Stimulated activated CD4-positive, alpha-beta T cell treated with anti-CD3 and anti-CD28 coated beads, Interleukin-12 subunit alpha, Interleukin-12 subunit beta, amount 100 ng/mL, for 24 hours (primary cell): ENCODE results near the gene PSORS1C2.

Experiments used
- DNase-seq, 2 experiments: peaks; one replicate each; pipeline ENCODE4 v3.0.0-alpha.2; 2020; ENCODE audit warnings: low read depth in 2 of 2

Gene PSORS1C2

DNA sequence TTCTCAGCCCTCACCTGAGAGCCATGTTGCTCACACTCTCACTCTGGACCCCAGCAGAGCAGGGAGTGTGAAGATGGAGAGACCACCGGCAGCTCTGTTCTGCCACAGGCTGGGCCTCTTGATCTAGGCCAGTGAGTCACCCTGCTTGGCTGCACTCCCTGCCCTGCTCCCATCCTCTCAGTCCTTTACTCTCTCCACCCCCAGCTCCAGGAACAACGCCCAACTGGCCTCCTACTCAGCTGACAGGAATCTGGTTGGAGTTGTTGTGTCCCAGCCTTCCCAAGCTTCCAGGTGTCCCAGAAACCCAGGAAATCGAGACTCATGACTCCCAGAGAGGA is 24.4 kb downstream of the PSORS1C2 start, which contains the start of gene PSORS1C1:
Gene PSORS1C1, plus strand, starts transcription at position 260 of the 338 bp plus-strand sequence. CDS start 14,833 bp downstream, outside the sequence.
- no peak for DNase-seq

DNA sequence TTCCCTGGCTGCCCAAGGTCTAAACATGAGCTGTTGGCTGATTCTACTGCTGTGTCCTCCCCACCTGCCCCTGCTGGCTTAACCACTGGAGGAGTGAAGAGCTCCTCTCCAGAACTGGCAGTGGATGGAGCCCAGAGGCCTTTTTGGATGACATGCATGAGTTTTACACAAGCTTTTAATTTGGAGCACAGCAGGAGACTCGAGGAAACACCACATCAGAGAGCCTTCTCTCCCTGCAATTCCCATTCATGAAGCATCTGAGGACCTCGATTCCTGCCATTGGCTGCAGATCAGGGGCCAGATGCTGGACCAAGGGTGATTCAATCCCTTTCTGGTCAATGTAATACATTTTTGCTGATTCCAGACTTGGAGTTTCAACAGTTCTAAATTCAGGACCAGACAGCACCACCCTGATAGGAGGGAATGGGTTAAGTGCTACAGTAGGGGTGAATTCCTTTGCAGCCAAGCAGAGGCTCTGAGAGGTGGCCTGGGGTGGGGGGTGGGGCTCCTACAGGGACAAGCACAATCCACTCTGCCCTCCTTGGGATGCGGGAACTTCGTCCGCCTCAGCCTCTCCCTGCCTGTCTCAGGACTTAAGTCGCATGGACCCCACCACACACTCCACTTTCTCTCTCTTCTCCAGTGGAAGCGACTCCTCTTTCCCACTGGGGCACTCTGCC is 24.9 kb downstream of the PSORS1C2 start:
- no peak for DNase-seq

DNA sequence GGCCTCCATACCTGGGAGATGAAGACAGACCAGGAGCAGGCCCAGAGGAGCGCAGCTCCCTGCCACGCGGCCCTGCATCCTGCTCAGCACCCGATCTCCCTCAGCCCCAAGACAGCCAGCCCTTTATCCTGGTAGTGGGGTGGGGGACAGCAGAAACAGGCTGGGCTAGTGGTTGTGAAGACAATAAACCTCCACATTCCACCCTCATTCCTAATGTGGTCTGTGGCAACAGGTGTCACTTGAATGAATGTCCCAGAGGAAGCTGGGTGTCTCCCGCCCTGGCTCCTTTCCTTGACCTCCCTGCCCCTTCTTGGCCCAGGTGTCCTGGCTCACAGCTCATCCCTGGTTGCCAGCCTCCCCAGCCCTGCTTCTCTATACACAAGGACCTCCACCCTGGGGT is 26.4 kb downstream of the PSORS1C2 start, which contains the start of gene C6orf15:
Gene C6orf15, minus strand, starts transcription at position 98 of the 400 bp plus-strand sequence. Its CDS starts 20 bp downstream, at position 78.
- no peak for DNase-seq

DNA sequence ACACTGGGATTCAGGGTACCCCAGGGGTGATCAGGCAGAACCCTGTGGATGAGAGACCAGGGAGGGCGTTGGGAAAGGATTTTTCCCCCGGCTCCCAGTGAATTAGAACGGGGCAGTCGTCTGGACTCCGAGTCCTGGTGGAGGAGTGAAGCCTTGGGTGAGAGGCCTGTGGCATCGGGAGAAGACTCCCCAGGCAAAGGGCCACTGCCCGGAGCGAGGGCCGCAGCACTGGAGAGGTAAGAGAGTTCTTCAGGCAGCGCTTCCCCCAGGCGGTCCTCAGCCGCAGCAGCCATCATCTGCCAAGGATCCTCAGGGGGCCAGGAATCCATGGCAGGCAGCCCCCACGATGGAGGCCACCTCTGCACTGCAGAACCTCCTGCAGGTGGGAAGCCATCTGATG is 27.2 kb downstream of the PSORS1C2 start:
- DNase-seq, result no peak

DNA sequence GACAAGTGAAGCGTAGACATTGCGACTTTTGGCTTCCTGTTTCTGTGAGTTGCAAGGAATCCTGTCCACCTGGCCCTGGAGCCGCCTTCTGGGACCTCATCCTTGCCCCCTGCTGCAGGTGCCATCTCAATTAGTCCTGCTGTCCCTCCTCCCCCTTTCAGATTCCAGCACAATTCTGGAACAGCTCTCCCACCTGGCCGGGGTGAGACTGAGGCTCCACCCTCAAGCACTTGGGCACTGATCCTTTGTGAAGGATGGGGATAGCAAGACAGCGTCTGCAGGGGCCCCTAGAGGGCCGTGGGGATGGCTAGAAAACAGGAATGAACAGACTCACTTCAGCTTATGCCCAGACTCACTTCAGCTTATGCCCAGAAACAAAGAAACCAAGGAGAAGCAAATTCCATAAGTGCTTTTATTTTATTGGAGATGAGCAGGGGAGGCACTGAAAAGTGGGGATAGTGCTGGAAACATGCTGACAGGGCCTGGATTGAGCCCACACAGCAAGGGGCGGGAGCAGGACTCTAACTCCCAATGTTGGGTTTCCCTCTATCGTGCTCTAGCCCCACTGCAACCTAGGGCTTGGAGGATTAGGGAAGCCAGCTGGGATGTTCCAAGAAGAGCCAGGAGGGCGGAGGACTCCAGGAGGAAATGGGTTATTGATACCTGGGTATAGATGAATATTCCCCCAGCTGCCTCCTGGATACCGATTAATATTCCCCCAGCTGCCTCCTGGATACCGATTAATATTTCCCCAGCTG is 27.9 kb downstream of the PSORS1C2 start:
- no peak for DNase-seq

DNA sequence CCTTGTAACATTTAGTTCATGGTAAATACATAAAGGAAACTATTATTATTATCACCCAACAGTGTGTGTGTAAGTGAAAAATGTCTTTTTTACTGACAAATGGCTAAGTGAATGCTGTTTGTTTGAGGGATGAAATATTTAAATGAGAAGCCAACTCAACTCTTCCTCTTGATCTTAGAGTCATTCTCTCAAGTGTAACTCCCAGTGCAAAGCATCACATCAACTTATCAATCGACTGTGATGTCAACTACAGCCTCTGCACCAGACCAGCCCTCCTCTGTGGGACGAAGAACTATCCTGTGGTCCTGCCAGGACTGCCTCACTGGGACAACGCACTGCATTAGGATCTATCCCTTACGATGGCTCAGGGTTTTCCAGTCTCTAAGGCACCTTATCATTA is 31.8 kb downstream of the PSORS1C2 start:
- DNase-seq, result no peak

DNA sequence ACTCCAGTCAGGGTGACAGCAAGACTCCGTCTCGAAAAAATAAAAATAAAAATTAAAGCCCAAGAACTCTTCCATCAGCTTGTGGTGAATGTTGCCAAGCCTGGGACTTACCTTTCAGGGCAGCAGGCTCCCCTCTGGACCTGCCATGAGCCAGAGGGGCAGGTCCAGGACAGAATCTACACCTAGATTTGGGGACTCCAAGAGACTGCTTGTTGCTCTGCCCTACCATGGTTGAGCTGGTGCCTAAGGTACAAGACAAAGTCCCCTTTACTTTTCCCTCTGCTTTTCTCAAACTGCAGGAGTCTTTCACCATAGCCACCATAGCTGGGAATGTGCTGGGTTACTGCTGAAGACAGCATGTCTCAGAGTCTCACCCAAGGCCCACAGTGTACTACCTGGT is 35.7 kb downstream of the PSORS1C2 start:
- DNase-seq, result no peak

DNA sequence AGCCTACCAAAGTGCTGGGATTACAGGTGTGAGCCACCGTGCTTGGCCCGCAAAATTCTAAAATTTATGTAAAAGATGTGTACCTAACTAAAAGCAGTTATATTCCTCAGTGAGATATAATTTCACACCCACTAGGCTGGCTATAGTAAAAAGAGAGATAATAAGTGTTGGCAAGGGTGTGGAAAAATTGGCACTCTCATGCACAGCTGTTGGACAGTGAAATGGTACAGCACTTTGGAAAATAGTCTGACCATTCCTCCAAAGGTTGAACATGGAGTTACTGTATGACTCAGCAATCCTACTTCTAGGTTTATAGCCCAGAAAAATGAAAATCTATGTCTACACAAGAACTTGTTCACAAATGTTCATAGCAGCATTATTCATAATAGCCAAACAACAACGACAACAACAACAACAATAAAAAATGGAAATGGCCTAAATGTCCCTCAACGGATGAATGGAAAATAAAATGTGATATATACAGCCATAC is 40.4 kb downstream of the PSORS1C2 start:
- no peak for DNase-seq

DNA sequence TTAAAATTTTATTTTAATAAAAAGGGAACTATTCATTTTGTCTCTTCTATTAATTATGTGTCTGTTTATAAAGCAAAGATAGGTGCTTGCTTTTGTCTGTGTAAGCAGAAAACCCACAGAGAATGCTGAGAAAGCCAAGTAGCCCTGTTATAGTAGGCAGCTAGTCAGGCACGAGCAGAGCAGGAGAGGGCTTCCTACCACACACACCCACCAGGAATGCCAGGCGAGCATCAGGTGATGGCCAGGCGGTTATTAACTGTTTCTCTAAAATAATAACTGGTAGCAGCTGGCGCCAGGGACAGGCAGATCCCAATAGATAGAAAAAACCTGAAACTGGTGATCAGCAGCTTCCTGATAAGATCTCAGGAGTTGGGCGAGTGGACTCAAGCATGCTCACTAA is 42.2 kb downstream of the PSORS1C2 start:
- no peak for DNase-seq

DNA sequence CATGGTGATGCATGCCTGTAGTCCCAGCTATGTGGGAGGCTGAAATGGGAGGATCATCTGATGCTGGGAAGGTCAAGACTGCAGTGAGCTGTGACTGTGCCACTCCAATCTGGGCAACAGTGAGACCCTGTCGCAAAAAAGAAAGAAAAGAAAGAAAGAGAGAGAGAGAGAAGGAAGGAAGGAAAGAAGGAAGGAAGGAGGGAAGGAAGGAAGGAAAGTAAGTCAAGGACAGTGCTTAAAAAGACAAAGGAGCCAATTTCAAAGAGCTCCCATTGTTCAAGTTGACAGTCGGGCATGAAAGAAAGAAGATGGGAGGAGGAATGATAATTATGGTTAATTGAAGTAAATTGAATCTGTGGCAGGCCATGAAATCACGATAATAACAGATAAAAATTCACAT is 42.7 kb downstream of the PSORS1C2 start:
- no peak for DNase-seq

DNA sequence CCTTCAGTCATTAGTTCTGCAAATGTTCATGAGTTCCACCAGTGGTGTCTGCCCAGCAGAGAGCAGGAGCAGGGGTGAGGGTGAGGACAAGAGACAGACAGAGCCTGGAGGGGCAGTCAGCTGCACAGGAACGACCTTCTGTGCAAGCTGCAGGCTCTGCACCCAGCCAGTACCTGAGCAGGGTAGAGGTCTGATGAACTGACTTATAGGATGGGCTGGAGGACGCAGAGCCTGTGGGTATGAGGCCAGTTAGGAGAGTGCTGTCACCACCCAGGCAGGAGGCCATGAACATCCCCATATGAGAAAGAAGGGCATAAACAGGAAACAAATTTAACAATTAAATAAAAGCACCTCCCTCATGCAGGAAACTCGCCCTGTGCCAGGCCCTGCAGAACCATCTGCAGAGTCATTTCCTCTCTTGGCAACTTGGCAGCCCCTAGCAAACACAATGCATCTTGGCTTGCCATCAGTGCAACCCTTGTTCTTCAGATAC is 44.4 kb downstream of the PSORS1C2 start:
- no peak for DNase-seq

DNA sequence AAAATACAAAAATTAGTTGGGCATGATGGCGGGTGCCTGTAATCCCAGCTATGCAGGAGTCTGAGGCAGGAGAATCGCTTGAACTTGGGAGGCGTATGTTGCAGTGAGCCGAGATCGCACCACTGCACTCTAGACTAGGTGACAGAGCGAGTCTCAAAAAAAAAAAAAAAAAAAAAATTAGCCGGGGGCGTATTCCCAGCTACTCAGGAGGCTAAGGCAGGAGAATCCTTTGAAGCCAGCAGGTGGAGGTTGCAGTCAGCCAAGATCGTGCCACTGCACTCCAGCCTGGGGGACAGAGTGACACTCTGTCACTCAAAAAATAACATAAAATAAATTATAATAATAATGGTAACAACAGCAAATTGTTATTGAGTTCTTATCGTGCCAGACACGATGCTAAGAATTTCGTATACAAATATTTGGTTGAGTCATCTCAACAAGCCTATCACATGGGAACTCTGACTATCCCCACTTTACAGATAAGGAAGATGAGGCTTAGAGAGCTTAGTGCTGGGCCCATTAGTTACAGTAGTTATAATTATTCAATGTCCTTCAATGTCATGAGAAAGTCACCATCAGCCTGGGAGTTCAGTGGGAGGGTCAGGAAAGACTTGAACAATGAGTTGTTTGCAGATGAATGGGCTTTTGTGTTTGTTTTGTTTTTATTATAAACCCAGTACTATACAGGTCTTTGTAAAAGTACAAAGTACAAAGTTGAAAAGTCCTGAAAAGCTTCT is 45.9 kb downstream of the PSORS1C2 start:
- DNase-seq, result no peak

DNA sequence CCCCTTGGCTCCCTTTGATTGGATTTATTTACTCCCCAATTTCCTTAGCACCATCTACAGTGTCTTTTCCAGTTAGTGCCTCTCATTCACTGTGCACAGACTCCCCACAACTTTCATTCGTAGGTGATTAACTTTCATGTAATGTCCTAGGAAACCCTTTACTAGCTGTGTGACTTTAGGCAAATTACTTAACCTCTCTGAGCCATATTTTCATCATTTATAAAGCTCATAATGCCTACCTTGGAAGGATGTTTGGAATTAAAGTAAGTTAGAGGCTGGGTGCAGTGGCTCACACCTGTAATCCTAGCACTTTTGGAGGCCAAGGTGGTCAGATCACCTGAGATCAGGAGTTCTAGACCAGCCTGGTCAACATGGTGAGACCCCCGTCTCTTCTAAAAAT is 46.6 kb downstream of the PSORS1C2 start:
- DNase-seq, result no peak

DNA sequence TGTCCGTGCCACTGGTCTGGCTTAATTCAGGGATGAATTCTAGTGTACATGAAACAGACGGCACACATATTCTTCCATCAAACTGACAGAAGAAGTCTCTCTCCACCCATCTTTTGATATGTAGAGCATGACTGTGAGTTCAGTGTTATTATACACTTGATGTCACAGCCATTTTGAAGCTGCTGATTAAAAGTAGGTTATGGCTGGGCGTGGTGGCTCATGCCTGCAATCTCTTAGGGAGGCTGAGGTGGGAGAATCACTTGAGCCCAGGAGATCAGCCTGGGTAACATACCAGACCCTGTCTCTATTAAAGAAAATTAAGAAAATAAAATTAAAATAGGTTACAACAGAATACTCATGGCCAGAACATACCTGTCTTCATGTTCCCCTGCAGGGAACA is 47.2 kb downstream of the PSORS1C2 start:
- no peak for DNase-seq

DNA sequence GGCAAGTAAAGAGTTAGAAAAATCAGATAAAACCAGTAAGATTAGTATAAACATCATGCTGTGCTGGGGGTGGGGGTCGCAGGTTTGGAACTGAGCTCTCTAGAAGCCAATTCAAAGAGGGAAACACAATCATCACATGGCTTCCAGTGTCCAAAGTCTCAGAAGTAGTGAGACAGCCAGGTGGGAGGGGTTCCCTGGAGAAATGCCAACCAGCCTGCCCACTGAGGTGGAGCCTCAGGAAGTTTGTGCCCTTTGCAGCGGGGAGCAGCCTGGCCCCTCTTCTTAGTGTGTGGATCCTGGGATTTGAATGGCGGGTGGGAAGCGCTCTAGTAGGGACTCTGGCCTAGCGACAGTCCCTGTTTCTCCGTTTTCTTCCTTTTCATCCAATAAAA is 47.9 kb downstream of the PSORS1C2 start:
- DNase-seq, result no peak

DNA sequence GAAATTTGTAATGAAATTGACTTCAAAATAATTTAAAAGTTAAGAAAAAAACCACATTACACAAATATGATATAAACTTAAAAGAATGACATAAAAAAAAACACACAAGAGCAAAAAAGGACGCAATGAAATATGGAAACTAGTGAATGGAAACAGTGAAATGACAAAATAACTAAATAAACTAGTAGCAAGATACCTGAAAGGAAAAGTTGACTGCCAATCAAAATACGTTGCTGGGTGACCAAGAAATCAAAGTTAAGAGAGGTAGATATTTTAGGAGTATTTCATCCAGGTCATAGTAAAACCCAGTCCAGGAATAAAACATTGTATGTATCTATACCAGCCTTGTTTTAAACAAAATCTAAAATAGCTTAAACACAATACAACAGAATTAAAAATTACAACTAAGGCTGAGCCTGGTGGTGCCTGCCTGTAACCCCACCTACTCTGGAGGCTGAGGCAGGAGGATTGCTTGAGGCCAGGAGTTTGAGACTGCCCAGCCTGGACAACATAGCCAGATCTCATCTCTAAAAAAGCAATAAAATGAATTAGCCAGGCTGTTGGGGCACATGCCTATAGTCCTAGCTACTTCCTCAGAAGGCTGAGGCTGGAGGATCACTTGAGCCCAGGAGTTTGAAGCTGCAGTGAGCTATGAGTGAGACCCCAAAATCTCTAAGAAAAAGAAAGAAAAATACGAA is 48.4 kb downstream of the PSORS1C2 start:
- DNase-seq, result no peak
